ENCODE measurements around the gene MYCT1. TPM values are rescaled to one million over a fixed set of nuclear protein-coding genes. Genes with fewer than 3 reads are reported as not detected.

Gene MYCT1
- total RNA-seq: not detected in 2 replicates

GRCh38 chr6:152697634-152698033 lies at the start of gene MYCT1:
TSS of gene MYCT1 (plus strand) at chr6:152697897. CDS start at chr6:152697903, 6 bp downstream.

GRCh38 chr6:152750694-152751093 lies 53.0 kb downstream of the MYCT1 start, which contains the start of gene VIP:
TSS of gene VIP (plus strand) at chr6:152750797. CDS start at chr6:152752178, 1,381 bp downstream.

Other genes starting within 250 kb of the MYCT1 start
- gene SYNE1, start 60.5 kb upstream of the MYCT1 start, total RNA-seq: 16.5 and 21.9 TPM in 2 replicates
- gene VIP, start 52.9 kb downstream of the MYCT1 start, total RNA-seq: not detected in 2 replicates